ENCODE data around the gene SLC8A3.
"Not testable (repeated sequence)": the region's sequence is repeated elsewhere in the genome, so short reads cannot be mapped to it uniquely, and the experiment has no call there.

SLC8A3 gene, protein sequence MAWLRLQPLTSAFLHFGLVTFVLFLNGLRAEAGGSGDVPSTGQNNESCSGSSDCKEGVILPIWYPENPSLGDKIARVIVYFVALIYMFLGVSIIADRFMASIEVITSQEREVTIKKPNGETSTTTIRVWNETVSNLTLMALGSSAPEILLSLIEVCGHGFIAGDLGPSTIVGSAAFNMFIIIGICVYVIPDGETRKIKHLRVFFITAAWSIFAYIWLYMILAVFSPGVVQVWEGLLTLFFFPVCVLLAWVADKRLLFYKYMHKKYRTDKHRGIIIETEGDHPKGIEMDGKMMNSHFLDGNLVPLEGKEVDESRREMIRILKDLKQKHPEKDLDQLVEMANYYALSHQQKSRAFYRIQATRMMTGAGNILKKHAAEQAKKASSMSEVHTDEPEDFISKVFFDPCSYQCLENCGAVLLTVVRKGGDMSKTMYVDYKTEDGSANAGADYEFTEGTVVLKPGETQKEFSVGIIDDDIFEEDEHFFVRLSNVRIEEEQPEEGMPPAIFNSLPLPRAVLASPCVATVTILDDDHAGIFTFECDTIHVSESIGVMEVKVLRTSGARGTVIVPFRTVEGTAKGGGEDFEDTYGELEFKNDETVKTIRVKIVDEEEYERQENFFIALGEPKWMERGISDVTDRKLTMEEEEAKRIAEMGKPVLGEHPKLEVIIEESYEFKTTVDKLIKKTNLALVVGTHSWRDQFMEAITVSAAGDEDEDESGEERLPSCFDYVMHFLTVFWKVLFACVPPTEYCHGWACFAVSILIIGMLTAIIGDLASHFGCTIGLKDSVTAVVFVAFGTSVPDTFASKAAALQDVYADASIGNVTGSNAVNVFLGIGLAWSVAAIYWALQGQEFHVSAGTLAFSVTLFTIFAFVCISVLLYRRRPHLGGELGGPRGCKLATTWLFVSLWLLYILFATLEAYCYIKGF

DNA sequence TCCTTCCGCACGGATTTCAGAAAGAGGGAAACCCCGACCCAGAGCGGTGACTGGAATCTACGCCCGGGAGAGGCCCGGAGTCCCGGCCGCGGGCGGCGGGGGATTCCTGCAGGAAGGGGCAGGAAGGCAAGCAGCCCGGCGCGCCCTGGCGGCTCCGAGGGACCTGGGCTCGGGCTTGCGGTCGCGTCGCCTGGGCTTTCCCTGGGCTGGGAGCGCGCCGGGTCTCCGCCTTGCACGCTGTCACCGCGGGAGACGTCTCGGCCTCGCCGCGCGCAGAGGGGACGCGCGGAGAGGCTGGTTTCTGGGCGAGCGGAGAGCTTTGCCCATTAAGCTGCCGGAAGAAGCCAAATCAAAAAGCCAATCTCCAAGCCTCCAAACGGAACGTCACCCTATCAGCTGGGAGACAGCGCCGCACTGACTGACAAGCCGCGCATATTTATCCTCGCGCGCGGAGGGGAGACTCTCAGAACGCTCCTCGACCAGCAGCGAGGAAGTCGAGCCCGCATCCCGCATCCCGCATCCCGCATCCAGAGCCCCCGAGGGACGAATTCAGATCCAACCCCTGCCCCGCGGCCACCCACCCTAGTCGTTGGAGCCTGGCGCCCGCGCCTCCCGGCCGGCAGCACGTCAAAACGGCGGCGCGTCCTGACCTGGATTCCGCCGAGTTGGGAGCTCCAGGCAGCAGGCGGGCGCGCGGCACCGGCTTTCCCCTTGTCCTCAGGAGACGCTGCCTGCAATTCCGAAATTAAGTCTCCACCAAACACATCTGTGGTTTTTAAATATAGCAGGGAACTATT is at the start of gene SLC8A3:
TSS of gene SLC8A3 (minus strand) at position 293 of the 797 bp plus-strand sequence. CDS start 20,529 bp downstream, outside the sequence.
- DNase-seq (ENCODE audit: low read depth) = peak; percentile 59
- H3K27me3 ChIP-seq (replicated peaks; ENCODE audit: control insufficient read depth, insufficient read depth, low read length) = peaks cover 44% of the 10 kb centered on the region
- H3K9me3 ChIP-seq (ENCODE audit: control insufficient read depth, low read length) = peaks cover 3% of the 10 kb centered on the region
- peak within 1 kb of the TSS; percentile 65 for H3K4me3 ChIP-seq (ENCODE audit: low read length)
- H3K36me3 ChIP-seq (ENCODE audit: control insufficient read depth, insufficient read depth, low read length, severe bottlenecking) = no peaks in the 10 kb centered on the region
- H3K9ac ChIP-seq (ENCODE audit: low read length) = no peak within 1 kb of the TSS
- H3K4me1 ChIP-seq (ENCODE audit: control insufficient read depth, insufficient read depth, low read length) = peaks cover 4% of the 10 kb centered on the region

DNA sequence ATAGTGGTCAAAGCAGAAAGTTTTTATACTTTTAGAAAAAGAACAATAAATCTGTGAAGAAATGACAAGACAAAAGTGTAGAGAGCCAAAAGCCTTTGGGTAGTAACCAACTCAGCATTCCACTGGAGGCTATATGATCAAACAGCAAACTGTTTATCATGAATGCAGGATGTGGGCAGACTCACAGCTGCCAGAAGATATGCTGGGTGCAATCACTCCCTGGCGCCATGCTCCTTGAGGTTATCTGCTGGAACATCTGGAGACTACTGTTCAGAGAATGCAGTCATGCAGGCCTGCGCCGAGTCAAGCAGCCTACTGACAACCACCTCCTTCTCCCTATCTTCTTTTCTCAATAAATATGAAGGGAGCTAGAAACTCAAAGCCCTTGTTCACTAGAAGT is 49.0 kb upstream of the SLC8A3 start:
- H3K4me3 ChIP-seq (ENCODE audit: low read length) = no peak overlapping the region
- H3K36me3 ChIP-seq (ENCODE audit: control insufficient read depth, insufficient read depth, low read length, severe bottlenecking) = no peaks in the 10 kb centered on the region
- no peak for DNase-seq (ENCODE audit: low read depth)
- H3K27me3 ChIP-seq (replicated peaks; ENCODE audit: control insufficient read depth, insufficient read depth, low read length) = no peaks in the 10 kb centered on the region
- H3K9me3 ChIP-seq (ENCODE audit: control insufficient read depth, low read length) = no peaks in the 10 kb centered on the region
- no peak overlapping the region for H3K9ac ChIP-seq (ENCODE audit: low read length)
- no peaks in the 10 kb centered on the region for H3K4me1 ChIP-seq (ENCODE audit: control insufficient read depth, insufficient read depth, low read length)

DNA sequence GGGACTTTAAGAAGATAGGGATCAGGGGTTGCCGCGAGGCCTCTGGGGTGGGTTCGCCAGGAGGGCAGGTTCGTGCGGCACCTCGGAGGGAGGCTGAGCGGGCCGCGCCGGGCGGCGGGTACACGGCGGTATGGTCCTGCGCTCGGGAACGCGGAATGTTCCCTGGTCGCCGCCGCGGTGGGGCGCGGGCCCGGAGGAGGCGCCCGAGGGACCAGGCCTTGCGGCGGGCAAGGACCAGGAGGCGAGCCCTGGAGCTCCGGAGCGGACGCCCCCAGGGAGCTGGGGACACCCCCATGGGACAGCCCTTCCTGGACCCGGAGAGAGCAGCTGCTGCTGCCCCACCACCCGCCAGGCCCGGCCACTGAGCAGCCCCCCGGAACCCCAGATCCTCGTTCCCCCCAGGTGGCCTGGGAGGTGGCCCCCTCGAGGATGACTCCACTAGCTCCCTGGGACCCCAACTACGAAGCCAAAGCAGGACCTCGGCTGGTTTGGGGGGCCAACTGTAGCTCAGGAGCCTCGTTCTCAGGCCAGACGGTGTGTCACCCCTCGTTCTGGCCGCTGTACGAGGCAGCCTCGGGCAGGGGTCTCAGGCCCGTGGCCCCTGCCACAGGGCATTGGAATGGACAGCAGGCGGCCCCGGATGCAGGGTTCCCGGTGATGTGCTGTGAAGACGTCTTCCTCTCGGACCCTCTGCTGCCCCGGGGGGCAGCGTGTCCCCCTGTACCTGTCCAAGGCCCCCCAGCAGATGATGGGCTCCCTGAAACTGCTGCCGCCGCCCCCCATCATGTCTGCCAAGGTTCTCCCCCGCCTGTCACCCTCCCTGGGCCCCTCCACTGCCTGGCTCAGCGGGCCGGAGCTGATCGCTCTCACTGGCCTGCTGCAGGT is 45.6 kb upstream of the SLC8A3 start:
- Histone ChIP-seq H3K4me3 (ENCODE audit: low read length) (no peak overlapping the region), H3K27me3 (replicated peaks; ENCODE audit: control insufficient read depth, insufficient read depth, low read length) (no peaks in the 10 kb centered on the region), H3K36me3 (ENCODE audit: control insufficient read depth, insufficient read depth, low read length, severe bottlenecking) (no peaks in the 10 kb centered on the region), H3K4me1 (ENCODE audit: control insufficient read depth, insufficient read depth, low read length) (no peaks in the 10 kb centered on the region), H3K9ac (ENCODE audit: low read length) (no peak overlapping the region), H3K9me3 (ENCODE audit: control insufficient read depth, low read length) (no peaks in the 10 kb centered on the region)
- DNase-seq (ENCODE audit: low read depth) = no peak

DNA sequence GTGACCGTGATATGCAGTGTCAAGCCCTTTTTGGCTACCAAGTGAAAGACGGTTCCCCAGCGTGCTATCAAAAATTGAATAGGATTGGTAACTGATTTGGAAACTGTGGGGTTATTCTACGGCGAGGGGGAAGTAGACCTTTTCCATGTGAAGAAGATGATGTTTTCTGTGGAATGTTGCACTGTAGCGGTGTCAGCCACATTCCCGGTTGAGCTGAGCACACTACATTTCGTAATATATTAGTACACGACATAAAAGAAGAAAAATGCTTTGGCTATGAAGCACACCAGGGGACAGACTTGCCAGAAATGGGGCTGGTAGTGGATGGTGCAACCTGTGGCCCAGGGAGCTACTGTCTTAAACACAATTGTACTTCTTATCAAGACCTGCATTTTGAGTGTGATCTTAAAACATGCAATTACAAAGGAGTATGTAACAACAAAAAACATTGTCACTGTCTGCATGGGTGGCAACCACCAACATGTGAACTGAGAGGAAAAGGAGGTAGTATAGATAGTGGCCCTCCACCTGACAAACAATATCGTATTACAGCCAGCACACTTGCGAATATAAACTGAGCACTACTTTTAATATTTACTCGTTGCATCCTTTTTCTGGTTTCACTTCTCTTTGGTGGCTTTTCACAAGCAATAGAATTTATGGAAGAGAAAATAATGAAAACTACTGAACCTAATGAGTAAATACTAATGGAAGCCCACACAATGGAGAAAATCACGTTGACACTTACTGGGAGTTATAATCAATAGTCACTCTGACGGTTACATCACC is 43.2 kb upstream of the SLC8A3 start:
- not testable (repeated sequence) for H3K9me3 ChIP-seq (ENCODE audit: control insufficient read depth, low read length); H3K4me1 ChIP-seq (ENCODE audit: control insufficient read depth, insufficient read depth, low read length)

DNA sequence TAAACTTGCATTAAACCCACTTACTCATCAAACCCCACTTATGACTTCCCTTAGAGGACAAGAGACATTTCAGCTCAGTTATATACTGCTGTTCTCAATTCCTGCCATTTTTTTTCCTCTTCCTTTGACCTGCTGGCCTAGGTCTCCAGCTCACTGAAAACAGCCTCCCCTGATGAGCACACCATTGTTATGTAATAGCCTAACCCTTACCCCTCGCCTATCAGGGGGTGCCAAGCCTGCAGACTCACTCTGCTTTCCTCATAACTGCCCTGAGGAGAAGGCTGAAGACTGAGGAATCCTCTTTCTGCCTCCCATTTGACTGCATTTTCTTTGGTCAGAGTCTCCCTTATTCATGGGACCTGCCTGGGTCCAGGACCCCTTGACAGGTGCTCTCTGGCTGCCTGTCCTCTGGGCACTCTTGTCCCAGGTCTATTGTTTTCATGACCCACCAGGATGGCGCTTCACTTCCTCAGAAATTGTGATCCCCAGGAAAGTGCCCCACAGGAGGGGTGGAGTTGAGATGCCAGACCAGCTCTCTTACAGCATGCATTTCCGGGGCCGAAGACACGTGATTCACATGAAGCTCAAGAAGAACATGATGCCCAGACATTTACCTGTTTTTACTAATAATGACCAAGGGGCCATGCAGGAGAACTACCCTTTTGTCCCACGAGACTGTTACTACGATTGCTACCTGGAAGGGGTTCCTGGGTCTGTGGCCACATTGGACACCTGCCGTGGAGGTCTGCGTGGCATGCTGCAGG is 41.3 kb upstream of the SLC8A3 start:
- H3K4me1 ChIP-seq (ENCODE audit: control insufficient read depth, insufficient read depth, low read length) = not testable (repeated sequence)

More for the DNA sequence above, 43.2 kb upstream of the SLC8A3 start:
- DNase-seq (ENCODE audit: low read depth); H3K27me3 ChIP-seq (replicated peaks; ENCODE audit: control insufficient read depth, insufficient read depth, low read length); H3K36me3 ChIP-seq (ENCODE audit: control insufficient read depth, insufficient read depth, low read length, severe bottlenecking); H3K4me3 ChIP-seq (ENCODE audit: low read length); H3K9ac ChIP-seq (ENCODE audit: low read length): not testable (repeated sequence)

DNA sequence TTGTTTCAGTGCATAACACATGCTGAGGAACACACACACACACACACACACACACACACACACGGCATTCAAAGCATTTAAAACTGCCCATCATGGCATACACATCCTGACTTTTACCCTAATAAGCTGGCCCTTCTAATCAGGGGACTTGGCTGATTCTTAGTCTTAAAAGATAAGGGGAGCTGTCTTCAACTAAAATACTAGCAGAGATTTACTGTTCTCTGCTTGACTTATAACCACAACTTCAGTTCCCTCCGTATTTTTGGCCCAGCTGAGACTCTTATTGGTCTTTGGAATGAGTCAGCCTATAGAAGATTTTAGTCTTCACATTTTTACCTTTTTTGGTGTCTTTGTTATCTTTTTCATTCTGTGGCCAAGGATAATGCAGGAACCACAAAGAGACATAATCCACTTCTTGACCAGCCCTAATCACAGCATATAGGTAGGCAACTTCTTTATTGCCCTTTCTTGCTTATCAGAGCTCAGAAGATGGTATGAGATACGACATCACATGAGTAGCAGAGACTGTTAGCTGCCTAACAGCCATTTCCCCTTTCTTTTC is 25.1 kb upstream of the SLC8A3 start:
- Histone ChIP-seq H3K36me3 (ENCODE audit: control insufficient read depth, insufficient read depth, low read length, severe bottlenecking) (no peaks in the 10 kb centered on the region), H3K27me3 (replicated peaks; ENCODE audit: control insufficient read depth, insufficient read depth, low read length) (peaks cover 4% of the 10 kb centered on the region), H3K9ac (ENCODE audit: low read length) (no peak overlapping the region), H3K9me3 (ENCODE audit: control insufficient read depth, low read length) (no peaks in the 10 kb centered on the region), H3K4me1 (ENCODE audit: control insufficient read depth, insufficient read depth, low read length) (no peaks in the 10 kb centered on the region), H3K4me3 (ENCODE audit: low read length) (no peak overlapping the region)
- no peak for DNase-seq (ENCODE audit: low read depth)

More for the DNA sequence above, 41.3 kb upstream of the SLC8A3 start:
- H3K36me3 ChIP-seq (ENCODE audit: control insufficient read depth, insufficient read depth, low read length, severe bottlenecking); H3K27me3 ChIP-seq (replicated peaks; ENCODE audit: control insufficient read depth, insufficient read depth, low read length); H3K9ac ChIP-seq (ENCODE audit: low read length); H3K4me3 ChIP-seq (ENCODE audit: low read length); H3K9me3 ChIP-seq (ENCODE audit: control insufficient read depth, low read length); DNase-seq (ENCODE audit: low read depth): not testable (repeated sequence)

DNA sequence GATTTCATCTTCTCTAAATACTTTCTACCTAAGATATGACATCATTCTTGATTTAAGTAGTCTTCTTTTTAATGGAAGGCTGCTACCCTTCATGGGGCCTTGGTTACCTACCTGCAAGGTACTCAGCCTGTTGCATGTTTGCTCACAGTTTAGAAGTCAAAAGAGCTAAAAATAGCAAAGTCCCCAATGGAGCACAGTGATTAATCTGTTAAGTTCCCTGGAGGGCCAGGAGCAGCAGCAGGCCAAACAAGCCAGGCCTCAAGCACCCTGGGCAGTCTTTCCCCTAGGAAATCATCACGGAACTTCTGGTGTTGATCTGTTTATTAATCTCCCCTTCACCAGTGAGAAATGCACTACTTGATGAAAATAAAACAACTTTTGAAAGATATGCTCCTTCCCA is 24.0 kb upstream of the SLC8A3 start:
- peaks cover 4% of the 10 kb centered on the region for H3K27me3 ChIP-seq (replicated peaks; ENCODE audit: control insufficient read depth, insufficient read depth, low read length)
- no peak overlapping the region for H3K9ac ChIP-seq (ENCODE audit: low read length)
- no peaks in the 10 kb centered on the region for H3K4me1 ChIP-seq (ENCODE audit: control insufficient read depth, insufficient read depth, low read length)
- no peaks in the 10 kb centered on the region for H3K9me3 ChIP-seq (ENCODE audit: control insufficient read depth, low read length)
- H3K36me3 ChIP-seq (ENCODE audit: control insufficient read depth, insufficient read depth, low read length, severe bottlenecking) = no peaks in the 10 kb centered on the region
- H3K4me3 ChIP-seq (ENCODE audit: low read length) = no peak overlapping the region
- DNase-seq (ENCODE audit: low read depth) = no peak

DNA sequence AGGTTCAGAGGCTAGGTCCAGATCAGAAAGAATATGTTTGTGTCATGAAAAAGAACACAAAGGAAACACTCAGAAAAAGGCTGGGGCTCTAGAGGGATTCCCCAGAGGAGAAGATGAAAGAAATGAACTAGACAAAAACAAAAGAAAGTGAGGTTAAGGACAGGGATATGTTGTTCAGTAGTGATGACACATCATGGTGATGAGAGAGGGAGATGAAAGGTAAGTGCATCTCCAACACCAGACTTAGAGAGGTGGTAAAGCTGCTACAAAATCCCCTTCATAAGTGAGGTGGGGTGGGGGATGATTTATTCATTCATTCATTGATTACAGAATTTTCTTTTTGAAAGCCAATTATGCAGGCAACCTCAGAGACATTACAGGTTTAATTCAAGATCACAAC is 19.6 kb upstream of the SLC8A3 start:
- Histone ChIP-seq H3K4me1 (ENCODE audit: control insufficient read depth, insufficient read depth, low read length) (no peaks in the 10 kb centered on the region), H3K27me3 (replicated peaks; ENCODE audit: control insufficient read depth, insufficient read depth, low read length) (no peaks in the 10 kb centered on the region), H3K9me3 (ENCODE audit: control insufficient read depth, low read length) (no peaks in the 10 kb centered on the region), H3K36me3 (ENCODE audit: control insufficient read depth, insufficient read depth, low read length, severe bottlenecking) (no peaks in the 10 kb centered on the region), H3K9ac (ENCODE audit: low read length) (no peak overlapping the region), H3K4me3 (ENCODE audit: low read length) (no peak overlapping the region)
- DNase-seq (ENCODE audit: low read depth) = no peak

DNA sequence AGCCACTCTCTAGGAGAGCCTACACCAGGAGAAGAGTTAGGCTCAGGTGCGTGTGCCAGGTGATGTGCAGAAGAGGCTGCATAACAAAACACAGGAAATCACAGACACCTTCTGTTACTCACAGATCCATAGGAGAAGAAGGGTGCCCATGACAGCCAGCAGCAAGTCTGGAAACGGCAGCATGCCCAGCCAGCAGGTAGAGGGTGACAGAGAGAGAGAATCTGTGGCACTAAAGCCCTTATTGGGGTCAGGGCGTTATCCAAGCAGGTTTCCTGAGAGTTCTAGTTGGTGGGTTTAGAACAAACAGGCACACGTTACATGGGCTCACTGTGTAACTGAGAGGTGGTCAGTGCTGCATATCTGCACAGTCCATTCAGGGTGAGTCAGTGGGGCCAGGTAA is 14.9 kb upstream of the SLC8A3 start:
- DNase-seq (ENCODE audit: low read depth) = no peak
- no peak overlapping the region for H3K9ac ChIP-seq (ENCODE audit: low read length)
- H3K27me3 ChIP-seq (replicated peaks; ENCODE audit: control insufficient read depth, insufficient read depth, low read length) = peaks cover 4% of the 10 kb centered on the region
- no peaks in the 10 kb centered on the region for H3K36me3 ChIP-seq (ENCODE audit: control insufficient read depth, insufficient read depth, low read length, severe bottlenecking)
- no peaks in the 10 kb centered on the region for H3K4me1 ChIP-seq (ENCODE audit: control insufficient read depth, insufficient read depth, low read length)
- H3K4me3 ChIP-seq (ENCODE audit: low read length) = no peak overlapping the region
- no peaks in the 10 kb centered on the region for H3K9me3 ChIP-seq (ENCODE audit: control insufficient read depth, low read length)

Data from adipocyte (in vitro differentiated cells).